Nucleus accumbens (tissue), 56 donors: ENCODE measurements around the gene ZNRD2.

Source experiments
- DNase-seq, 56 donors: peaks; one replicate each; lab custom pipeline; 2025; lab: John Stamatoyannopoulos, UW

Gene ZNRD2

DNA sequence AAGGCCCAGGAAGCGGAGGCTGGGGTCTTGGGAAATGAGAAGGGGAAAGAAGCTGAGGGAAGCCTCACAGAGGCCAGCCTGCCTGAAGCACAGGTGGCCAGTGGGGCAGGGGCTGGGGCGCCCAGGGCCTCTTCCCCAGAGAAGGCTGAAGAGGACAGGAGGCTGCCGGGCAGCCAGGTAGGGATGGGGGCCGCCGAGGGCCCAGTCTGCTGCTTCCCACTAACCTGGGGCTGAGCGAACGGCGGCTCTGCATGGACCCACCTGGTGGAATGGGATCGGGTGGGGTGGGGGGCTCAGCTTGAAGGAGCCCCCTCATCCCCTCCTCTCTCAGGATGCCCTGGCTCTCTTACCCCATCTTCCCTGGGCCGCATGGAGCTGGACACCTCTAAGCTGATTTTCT is 13.3 kb downstream of the ZNRD2 start:
- DNase-seq: no peak

DNA sequence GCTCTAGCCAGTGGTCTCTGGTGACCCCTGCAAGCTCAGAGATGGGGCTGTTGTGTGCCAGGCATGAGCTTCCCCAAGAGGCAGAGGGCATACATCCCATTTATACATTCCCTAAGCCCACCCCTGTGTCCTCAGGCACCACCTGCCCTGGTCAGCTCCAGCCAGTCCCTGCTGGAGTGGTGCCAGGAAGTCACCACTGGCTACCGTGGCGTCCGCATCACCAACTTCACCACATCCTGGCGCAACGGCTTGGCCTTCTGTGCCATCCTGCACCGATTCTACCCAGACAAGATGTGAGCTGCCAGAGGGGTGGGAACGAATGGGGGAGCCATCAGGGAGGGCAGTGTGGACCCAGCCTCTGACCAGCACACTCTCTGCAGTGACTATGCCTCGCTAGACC is 13.8 kb downstream of the ZNRD2 start:
- no peak for DNase-seq

DNA sequence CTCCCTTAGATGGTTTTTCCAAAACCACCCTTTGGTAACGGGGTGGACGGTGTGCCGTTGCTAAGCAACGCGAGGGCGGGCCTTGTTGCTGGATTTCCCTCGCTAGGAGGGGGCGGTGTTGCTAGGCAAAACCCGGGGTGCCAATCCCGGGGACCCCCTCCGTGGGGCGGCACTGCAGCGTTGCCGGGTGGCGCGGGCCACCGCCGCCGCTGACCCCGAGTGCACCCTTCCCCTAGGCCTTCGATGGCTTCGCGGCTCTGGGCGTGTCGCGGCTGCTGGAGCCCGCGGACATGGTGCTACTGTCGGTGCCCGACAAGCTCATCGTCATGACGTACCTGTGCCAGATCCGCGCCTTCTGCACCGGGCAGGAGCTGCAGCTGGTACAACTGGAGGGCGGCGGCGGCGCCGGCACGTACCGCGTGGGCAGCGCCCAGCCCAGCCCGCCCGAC is 14.5 kb downstream of the ZNRD2 start:
- DNase-seq: peak in 21 of 56 donors; percentile 15 to 76 (median 46)

DNA sequence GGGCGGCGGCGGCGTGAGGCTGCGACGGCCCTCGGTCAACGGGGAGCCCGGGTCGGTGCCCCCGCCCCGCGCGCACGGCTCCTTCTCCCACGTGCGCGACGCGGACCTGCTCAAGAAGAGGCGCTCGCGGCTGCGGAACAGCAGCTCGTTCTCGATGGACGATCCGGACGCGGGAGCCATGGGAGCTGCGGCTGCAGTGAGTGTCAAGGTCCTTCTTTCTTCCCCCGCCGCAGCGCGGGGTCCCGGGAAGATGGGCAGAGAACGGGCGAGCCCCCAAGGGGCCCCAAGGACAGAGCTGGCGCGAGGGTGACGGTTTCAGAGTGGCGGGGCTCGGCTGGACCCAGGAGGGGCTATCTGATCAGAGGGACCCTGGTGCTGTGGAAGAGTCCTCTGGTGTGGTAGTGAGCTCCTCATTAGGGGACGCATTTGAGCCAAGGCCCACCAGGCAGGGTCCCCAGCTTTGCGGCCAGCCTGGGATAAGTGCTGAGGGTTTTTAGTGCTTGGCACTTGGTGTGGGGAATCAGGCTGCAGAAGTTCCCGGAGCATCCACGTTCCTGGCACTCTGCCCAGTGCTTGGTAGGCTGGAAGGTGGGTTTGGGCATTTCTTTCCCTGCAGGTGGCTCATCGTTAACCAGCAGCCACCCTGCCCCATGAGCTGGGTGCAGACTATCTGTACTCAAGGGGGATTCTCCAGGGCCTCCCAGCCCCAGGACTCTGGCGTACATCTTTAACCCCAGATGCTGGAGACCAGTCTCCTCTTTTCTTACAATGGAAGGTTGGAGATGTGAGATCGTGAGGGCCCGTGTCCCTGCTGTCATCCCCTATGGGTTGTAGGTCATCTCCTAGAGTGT is 15.3 kb downstream of the ZNRD2 start:
- DNase-seq: no peak

DNA sequence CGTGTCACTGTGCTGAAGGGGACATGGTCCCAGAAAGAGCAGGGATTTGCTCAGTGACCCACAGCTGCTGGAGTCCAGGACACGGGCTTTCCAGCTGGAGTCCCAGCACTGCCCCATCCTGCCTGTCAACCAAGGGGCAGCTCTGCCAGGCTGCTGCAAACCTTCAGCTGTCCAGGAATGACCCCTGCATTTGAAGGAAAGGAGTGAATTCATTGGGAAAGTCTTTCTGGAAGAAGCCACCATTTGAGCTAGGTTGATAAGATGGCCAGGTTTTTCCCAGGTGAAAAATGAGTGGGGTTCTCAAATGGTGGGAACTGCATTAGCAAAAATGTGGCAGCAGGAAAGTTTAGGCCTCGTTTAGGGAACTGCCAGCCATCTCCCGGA is 16.0 kb downstream of the ZNRD2 start:
- DNase-seq: no peak

DNA sequence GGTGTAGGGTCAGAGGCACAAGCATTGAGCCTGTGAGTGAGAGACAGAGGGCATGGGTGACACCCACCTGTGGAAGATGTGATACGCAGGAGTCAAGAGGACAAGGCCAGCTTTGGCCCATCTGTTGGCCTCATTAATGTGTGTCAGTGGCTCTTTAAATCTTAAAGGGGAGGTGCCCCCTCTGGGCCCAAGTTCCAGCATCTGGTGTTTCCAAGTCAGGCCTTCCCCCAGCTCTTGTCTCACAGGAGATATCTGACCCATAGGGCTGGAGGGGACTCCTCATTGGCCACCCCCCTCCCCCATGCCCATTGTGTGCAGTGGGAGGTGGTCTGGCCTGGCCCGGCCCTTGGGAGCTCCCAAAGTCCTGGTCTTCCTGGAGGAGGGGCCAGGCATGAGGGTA is 16.4 kb downstream of the ZNRD2 start:
- DNase-seq: no peak

DNA sequence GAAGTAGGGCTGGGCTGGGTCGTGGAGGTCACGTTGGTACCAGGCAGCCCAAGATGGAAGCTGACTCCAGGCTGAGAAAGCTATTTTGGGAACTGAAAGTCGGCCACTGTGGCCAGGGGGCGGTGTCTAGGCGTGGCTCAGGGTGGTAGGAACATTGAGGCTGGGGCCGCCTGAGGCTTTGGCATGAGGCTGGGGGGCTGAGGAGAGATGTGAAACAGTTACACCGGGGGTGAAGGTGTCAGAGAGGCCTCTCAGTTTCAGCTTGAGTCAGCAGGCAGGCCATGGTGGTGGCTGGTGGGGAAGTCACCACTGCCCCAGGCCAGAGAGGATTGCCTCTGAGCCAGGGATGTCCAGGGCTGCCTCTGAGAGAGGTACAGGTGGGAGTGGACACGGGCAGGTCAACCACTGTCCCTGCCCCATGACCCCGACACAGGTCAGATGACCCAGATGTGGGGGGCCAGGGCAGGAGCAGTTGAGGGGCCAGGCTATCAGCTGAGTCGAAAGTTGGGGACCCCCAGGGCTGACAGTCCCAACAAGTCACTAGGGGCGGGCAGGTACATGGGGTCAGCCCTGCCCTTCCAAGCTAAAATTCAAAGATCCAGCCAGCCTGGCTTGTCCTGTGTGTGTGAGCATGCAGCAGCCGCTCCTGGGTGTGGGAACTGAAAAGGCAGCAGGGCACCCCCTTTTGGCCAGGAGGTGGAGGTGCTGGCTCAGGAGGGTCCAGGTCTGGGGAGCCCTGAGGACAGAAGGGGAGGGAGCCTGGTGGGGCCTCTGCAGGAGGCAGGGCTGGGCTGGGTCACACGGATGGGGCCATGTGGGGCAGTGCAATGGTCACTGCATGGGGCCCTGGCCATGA is 18.1 kb downstream of the ZNRD2 start:
- peak in 7 of 56 donors; percentile 12 to 56 (median 24) for DNase-seq

DNA sequence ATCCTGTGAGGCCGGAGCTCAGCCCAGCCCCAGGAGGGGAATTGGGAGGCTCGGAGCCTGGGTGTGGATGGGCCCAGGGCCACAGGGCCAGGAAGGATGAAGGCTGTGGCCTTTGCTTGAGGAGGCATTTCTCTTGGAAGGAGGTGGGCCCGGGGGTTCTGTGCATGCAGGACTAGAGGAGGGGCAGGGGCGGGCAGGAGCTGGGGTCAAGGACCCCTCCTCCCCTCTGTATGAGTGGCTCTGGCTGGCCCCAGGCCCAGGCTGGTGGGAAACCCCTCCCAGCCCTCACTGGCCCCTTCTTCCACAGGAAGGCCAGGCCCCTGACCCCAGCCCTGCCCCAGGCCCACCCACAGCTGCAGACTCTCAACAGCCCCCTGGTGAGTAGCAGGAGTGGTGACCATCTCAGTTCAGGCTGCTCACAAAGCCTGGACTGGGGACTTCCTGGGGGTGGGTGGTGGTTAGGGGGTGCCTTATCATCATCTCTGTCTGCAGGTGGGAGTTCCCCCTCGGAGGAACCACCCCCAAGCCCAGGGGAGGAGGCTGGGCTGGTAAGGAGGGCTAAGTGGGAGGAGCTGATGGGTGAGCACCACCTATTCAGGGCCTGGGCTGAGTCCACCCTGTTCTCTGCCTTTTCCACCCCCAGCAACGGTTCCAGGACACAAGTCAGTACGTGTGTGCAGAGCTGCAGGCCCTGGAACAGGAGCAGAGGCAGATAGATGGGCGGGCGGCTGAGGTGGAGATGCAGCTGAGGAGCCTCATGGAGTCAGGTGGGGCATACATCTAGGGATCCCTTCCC is 19.4 kb downstream of the ZNRD2 start:
- no peak for DNase-seq

DNA sequence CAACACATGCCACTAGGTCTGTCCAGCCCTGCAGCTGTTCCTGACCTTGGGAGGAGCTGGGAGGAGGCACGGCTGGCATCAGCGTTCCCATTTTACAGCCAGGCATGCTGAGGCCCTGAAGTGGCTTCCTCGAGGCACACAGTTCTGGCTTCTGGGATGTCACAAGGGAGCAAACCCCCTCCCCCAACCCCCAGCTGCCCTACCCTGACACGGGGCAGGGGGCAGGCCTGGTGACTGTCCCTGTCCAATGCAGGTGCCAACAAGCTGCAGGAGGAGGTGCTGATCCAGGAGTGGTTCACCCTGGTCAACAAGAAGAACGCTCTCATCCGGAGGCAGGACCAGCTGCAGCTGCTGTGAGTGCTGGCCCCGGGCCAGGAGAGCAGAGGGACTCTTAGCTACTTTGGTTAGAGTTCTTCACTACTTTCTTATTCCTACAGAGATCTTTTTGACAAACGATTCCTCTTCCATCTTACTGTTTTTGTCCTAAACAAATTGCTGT is 20.0 kb downstream of the ZNRD2 start:
- peak in 1 of 56 donors; percentile 20 for DNase-seq

DNA sequence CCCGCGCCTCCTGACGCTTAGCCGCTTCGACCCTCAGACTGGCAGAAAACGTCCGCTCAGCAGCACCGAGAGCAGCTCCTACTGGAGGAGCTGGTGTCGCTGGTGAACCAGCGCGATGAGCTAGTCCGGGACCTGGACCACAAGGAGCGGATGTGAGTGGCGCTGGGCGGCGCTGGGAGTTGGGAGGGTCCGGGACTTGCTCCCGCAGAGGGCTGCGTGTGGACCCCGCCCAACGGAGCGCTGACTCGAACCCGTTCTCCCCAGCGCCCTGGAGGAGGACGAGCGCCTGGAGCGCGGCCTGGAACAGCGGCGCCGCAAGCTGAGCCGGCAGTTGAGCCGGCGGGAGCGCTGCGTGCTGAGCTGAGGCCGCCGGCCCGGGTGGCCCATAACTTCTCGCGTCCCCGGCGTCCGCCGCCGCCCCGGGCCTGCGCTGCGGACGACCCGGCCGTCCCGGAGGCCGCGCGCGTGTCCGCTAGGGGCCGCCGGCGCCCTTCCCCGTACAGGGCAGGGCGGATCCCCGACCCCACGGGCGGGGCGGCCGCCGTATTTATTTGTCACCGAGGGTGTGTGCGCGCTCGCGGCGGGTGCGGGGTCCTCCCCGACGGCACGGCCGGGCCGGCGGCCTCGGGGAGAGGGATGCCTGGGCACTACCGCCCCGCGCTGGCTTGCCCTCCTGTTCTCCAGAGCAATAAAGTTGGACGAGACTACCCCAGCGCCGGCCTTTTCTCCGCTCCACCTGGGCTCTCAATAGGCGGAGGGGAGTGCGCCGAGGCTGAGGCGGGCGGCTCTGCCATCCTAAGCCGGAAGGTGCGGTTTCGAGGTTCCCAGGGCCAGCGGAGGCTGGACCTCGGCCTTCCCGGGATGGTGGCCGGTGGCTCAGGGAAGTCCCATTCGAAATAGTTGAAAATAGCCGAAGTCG is 21.9 kb downstream of the ZNRD2 start:
- no peak for DNase-seq

DNA sequence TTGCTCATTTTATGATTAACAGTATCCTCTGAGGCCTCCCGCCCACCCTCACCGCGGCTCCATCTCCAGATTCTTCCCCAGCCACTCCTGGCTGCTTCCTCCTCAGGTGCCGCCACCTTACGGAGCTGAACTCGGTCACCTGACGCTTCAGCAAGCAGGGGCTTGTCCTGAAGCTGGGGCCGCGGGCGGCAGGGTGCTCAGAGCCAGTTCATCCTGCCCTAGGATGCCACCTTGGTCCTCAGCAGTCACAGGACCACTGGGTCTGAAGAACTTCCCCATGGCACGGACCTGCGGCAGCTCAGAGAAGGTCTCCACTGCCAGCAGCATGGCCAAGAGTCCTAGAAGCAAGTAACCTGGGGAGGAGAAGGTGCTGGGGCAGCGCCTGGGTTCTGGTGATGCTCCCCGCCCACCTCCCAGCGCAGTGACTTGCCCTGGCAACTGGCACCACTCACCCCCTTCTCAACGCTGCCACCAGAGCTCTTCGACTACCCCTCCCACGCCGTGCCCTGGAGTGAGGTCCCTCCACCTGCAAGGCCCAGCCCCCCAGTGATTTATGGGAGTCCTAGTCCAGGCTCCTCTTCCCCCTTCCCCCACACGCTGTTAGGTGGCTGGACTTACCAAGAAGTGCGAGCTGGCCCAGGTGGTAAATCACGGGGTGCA is 22.7 kb downstream of the ZNRD2 start:
- DNase-seq: no peak

DNA sequence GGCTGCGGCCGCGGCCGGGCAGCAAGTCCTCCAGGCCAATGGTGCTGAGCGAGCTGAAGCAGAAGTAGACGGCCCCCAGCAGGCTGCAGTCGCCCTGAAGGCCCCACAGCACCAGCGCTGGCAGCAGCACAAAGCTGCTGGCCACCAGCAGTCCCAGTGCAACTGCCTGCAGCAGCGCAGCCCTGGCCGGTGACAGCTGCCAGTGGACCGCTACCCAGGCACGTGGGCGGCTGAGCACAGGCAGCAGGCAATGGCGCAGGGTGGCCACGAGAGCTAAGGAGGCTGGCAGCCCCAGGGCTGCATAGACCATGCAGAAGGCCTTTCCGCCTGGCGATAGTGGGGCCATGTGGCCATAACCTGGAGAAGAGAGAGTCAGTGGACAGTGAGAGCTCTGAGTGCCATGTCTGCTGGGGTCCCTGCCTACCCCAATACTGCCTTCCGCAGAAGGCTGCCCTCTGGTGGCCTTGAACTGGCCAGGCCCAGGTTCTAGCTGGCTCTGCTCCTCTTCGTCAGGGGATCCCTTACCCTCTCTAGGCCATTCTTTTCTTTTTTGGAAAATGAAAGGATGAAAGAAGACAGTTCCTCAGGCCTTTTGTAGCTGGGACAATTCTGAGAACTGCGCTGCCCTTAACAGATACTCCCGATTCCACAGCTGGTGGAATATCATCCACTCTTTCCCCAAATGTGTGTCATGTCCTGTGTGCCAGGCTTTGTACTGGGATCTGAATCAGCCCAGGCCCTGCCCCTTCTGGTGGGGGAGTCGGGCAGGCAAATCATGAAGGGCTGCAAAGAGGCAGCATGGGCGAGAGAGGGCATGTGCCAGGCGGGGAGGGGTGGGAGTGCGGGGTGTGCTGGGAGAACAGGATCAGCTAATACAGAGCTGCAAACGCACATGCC is 23.5 kb downstream of the ZNRD2 start:
- peak in 48 of 56 donors; percentile 31 to 84 (median 69) for DNase-seq

DNA sequence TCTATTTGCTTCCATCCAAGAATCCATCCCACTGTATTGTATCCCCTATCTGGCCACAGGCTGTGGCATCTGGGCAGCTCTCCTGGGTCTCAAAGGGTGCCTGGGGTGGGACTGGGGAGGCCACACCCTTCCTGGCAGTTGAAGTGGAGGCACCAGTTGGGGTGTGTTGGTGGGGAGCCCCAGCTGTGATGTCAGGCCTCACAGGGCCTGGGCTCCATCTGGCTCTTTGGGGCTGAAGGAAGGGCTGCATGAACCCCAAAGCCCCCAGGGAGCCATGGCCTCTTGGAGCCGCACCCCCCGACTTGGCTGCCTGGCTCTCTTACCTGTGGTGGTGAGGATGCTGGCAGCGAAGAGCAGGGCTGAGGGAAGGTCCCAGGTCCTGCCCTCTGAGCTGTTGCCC is 24.9 kb downstream of the ZNRD2 start:
- no peak for DNase-seq

DNA sequence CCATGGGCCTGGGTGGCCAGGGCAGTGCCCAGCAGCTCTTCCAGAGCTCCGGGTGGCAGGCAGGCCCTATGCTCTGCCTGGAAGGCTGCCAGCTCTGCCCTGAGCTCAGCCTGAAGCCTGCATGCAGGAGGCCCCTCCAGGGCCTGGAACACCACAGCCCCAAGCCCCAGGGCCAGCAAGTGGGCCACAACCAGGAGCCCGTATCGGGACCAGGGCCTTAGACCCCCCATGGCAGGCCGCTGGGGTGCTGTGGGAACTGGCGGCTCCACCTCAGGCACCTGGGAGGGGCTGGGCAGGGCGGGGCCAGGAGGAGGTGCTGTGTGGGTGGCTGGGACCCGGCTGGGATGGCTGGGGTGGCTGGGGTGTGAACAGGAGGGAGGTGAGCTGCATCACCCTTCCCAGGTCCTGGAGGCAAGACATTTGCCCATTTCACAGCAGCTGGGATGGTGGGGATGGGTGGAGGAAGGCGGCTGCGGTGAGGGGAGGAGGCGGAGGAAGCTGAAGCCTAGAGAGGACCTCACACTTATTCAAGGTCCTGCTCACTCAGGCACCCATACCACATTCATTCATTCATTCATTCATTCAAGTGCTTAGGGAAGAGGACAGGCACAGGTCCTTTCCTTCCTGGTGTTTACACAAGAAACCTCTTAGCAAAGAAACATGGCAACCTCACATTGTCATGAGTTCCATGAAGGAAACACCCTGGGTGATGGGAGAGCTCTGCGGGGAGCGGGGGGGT is 25.4 kb downstream of the ZNRD2 start, which contains the start of gene KCNK7:
Gene KCNK7, minus strand, starts transcription at position 258 of the 739 bp plus-strand sequence. Its CDS starts 28 bp downstream, at position 230.
- DNase-seq: no peak

DNA sequence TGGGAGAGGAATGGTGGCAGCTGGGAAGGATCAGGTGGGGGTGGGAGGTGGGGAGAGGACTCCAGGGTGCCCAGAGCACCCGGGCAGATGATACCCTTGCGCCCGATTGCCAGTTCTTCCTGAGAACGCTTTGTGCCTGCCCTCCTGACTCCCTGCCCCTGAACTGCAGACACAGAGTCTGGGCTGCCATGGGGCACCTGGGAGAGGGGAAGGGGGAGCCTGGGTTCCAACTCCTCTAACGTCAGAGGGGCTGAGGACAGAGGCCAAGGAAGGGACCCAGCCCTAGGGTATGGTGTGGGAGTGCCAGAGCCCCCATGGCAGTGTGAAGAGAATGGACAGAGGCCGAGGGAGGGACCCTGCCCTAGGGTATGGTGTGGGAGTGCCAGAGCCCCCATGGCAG is 26.2 kb downstream of the ZNRD2 start:
- no peak for DNase-seq

DNA sequence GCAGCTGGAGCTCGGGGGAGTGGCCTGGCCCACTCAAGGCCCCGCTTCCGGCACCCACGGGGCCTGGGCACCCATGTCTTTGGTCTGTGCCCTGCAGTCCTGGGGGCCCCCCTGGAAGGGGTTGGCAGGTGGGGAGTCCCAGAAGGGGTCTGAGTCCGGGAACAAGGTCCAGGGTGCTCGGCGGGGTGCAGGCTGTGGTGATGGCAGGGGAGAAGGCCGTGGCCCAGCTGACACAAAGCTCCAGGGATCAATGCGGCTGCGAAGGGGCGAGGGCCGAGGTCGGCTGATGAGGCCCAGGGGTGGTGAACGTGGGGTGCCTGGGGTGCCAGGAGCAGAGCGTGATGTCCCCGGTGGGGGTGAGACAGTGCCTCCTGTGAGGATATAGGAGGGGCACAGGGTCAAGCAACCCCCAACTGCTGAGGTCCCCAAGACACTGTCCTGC is 28.0 kb downstream of the ZNRD2 start:
- no peak for DNase-seq
